ENCODE data around the gene VPS52. TPM values are rescaled to one million over a fixed set of nuclear protein-coding genes. Genes with fewer than 3 reads are reported as not detected.
A peak's percentile ranks its signal among the peaks of the same experiment; 100 is the strongest.
"Not testable (repeated sequence)": the region's sequence is repeated elsewhere in the genome, so short reads cannot be mapped to it uniquely, and the experiment has no call there.

Gene VPS52
- total and polyA plus RNA-seq, 9 of the 15 experiments (the other 6 are each of a cell fraction or from before 2014, with no cell fraction given): 24.4 to 103 (median 40.2) TPM

GRCh38 chr6:33275795-33276580, 4.3 kb upstream of the VPS52 start:
- intact Hi-C loops (cut with micrococcal nuclease) (loop anchor here (2.0 to 10.0 kb wide), 3 partner anchors 135 to 299 kb away; partner anchors contain the start of genes CUTA and PHF1), in situ Hi-C loops (cut with MboI) (loop anchor here (10.0 kb wide), 1 partner anchor 129 kb away; no protein-coding TSS in a partner anchor)
- Histone ChIP-seq H3K4me3 (peak overlapping the region; percentile 93), H3K27ac (ENCODE audit: extremely low read depth, low read depth, low read length) (peak overlapping the region; percentile 98), H3K36me3 (ENCODE audit: control insufficient read depth, insufficient read depth, low read length) (peaks cover 83% of the 10 kb centered on the region), H3K4me2 (ENCODE audit: insufficient read depth, low read length) (peak overlapping the region; percentile 99), H4K20me1 (replicated peaks; ENCODE audit: control insufficient read depth, insufficient read depth, low read length) (peaks cover 42% of the 10 kb centered on the region), H3K79me2 (ENCODE audit: control insufficient read depth, insufficient read depth, low read length) (peaks cover 55% of the 10 kb centered on the region), H3K4me1 (replicated peaks in 1 of 2; ENCODE audit: control insufficient read depth in 2 of 2, insufficient read depth in 2 of 2, low read length in 2 of 2) (peaks cover 39 to 40% of the 10 kb centered on the region in 2 experiments), H3K9ac (ENCODE audit: insufficient read depth in 1 of 2, low read depth in 2 of 2, low read length in 2 of 2) (peak overlapping the region; percentile 90 to 100)
- 29% methylated on average over 16 of the region's 16 CpGs for WGBS (ENCODE audit: insufficient coverage, low coverage, missing lambda C conversion rate)
- not testable (repeated sequence) for H3K27me3 ChIP-seq (ENCODE audit: control insufficient read depth in 2 of 2, insufficient read depth in 2 of 2, low read length in 2 of 2); H2AFZ ChIP-seq (ENCODE audit: low read depth, low read length); BruUV-seq (replicated peaks); H3K9me3 ChIP-seq (replicated peaks; ENCODE audit: control insufficient read depth, insufficient read depth, low read depth, low read length); ATAC-seq; H3K9me1 ChIP-seq (ENCODE audit: control insufficient read depth, insufficient read depth, low read length); TF ChIP-seq BRCA1 (IDR thresholded peaks at IDR 0.05)
- FAIRE-seq: peak; percentile 11
- ChIA-PET POLR2A (interaction anchor here (0.6 to 8.1 kb wide), 16 partner anchors 10 to 304 kb away, joined by 3 to 90 read pairs (median 4); partner anchors contain the start of genes CUTA, PFDN6, RGL2 and RING1), CTCF (ENCODE audit: low intra/inter-chr PET ratio) (interaction anchor here (6.6 kb wide), 1 partner anchor 131 kb away, joined by 64 read pairs; no protein-coding TSS in a partner anchor)
- TF ChIP-seq BRCA1 (CRISPR knock-in tag; IDR thresholded peaks at IDR 0.05) (peak; percentile 89; the same call in 1 of the 2 replicates), E2F1 (CRISPR knock-in tag; IDR thresholded peaks at IDR 0.05) (peak; percentile 47; the same call in 1 of the 2 replicates), ZNF586 (CRISPR knock-in tag; conservative IDR thresholded peaks at IDR 0.05) (0 out of 2 replicates have a peak, but pooled peaks have one; percentile 60), THRB (CRISPR knock-in tag; conservative IDR thresholded peaks at IDR 0.05) (0 out of 2 replicates have a peak, but pooled peaks have one; percentile 5), AFF4 (CRISPR knock-in tag; IDR thresholded peaks at IDR 0.05) (peak; percentile 18; the same call in 1 of the 2 replicates), EWSR1 (IDR thresholded peaks at IDR 0.05; ENCODE audit: borderline replicate concordance, low read depth, partially characterized antibody) (peak; percentile 57), SUPT5H (IDR thresholded peaks at IDR 0.05) (peak; percentile 42; the same call in 1 of the 2 replicates), POLR2B (IDR thresholded peaks at IDR 0.05; ENCODE audit: low read depth, partially characterized antibody) (peak; percentile 24), ZBTB43 (CRISPR knock-in tag; IDR thresholded peaks at IDR 0.05) (peak; percentile 6; the same call in 1 of the 2 replicates), POLR2A (conservative IDR thresholded peaks at IDR 0.05) (peak; percentile 52; the same call in 1 of the 2 replicates), MAX (CRISPR knock-in tag; IDR thresholded peaks at IDR 0.05) (0 out of 2 replicates have a peak, but pooled peaks have one; percentile 32)
- DNase-seq (ENCODE audit: extremely low read depth in 1 of 4, low spot score in 3 of 4): peak in 1 of 4 experiments; percentile 40
